ENCODE data around the gene AOPEP. TPM values are rescaled to one million over a fixed set of nuclear protein-coding genes. Genes with fewer than 3 reads are reported as not detected.
A peak's percentile ranks its signal among the peaks of the same experiment; 100 is the strongest.

Gene AOPEP
- total and polyA plus RNA-seq, 2 of the 13 experiments (the other 11 are each of a cell fraction or from before 2014, with no cell fraction given) = 22.2 to 41.6 TPM

DNA sequence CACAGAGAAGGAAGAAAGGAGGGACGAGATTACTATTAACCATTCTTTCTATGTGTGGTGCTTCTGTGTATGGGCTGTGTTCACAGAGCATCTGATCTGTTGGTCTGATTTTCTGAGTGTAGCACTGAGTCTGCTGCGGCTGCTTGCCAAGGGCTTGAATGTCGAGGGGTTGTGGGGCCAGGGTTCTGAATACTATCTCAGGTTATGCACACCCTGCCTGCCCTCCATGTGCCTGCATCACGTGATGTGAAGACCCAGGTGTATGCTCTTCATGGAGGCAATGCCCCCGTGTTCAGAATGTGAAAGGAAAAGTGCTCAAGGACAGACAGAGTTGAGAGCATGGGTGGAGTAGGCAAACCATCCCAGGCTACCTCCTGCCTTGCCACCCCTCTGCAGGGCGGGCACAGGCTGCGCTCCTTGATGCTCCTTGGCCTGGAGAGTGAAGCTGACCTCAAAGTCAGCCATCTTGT is 336.1 kb downstream of the AOPEP start:
- BruUV-seq (replicated peaks) = no TSS peak
- in situ Hi-C loops (cut with HindIII; ENCODE audit: extremely low pct_ligation_motif_present, low pct_unique_long_range_greater_than_20kb) (no loop called here), intact Hi-C loops (cut with micrococcal nuclease; ENCODE audit: unreplicated experiment) (loop anchor here (5.0 kb wide), 1 partner anchor 55 kb away; no protein-coding TSS in a partner anchor)
- no peaks in the 10 kb centered on the region for H3K27me3 ChIP-seq (ENCODE audit: control insufficient read depth in 1 of 2, insufficient read depth in 2 of 2, low read length in 2 of 2)
- H3K79me2 ChIP-seq (ENCODE audit: insufficient read depth, low read length) = peaks cover 88% of the 10 kb centered on the region
- 92% methylated on average over 6 of the region's 7 CpGs for WGBS (ENCODE audit: low lambda C conversion rate)
- no peak for ATAC-seq
- H3K4me1 ChIP-seq (ENCODE audit: insufficient read depth, low read length) = peaks cover 89% of the 10 kb centered on the region
- no peak overlapping the region for H2AFZ ChIP-seq (ENCODE audit: low read length)
- CTCF ChIA-PET (ENCODE audit: low intra/inter-chr PET ratio, low total read pairs) = no interaction called here
- H3K9me3 ChIP-seq (ENCODE audit: low read length) = no peaks in the 10 kb centered on the region
- POLR2A ChIA-PET = interaction anchor here (0.9 to 3.4 kb wide), 3 partner anchors 9 to 31 kb away, joined by 3 to 21 read pairs (median 12); no protein-coding TSS in a partner anchor
- no peak overlapping the region for H3K4me3 ChIP-seq (replicated peaks in 1 of 3; ENCODE audit: insufficient read depth in 1 of 3, low read depth in 2 of 3, low read length in 3 of 3)
- peaks cover 14% of the 10 kb centered on the region for H4K20me1 ChIP-seq (ENCODE audit: insufficient read depth, low read length)
- no peak overlapping the region for H3K4me2 ChIP-seq (ENCODE audit: low read depth, low read length)
- H3K27ac ChIP-seq (ENCODE audit: extremely low read length, insufficient read depth, low read length) = peak overlapping the region; percentile 77
- no peak overlapping the region for H3K9ac ChIP-seq (ENCODE audit: insufficient read depth, low read depth, low read length)
- no peak for DNase-seq (ENCODE audit: low spot score)
- FAIRE-seq = no peak
- peaks cover 26 to 72% of the 10 kb centered on the region in 2 experiments for H3K36me3 ChIP-seq (replicated peaks in 1 of 2; ENCODE audit: control insufficient read depth in 1 of 2, insufficient read depth in 2 of 2, low read length in 2 of 2)
- no peak for TF ChIP-seq ZHX1 (CRISPR knock-in tag; IDR thresholded peaks at IDR 0.05; ENCODE audit: low read depth)
- TF ChIP-seq ZNF777 (CRISPR knock-in tag; IDR thresholded peaks at IDR 0.05) = no peak
- no peak for TF ChIP-seq MTF2 (CRISPR knock-in tag; IDR thresholded peaks at IDR 0.05; ENCODE audit: borderline replicate concordance)
- no peak for TF ChIP-seq JUNB (CRISPR knock-in tag; IDR thresholded peaks at IDR 0.05; ENCODE audit: borderline replicate concordance)
- TF ChIP-seq, protein P1, sequence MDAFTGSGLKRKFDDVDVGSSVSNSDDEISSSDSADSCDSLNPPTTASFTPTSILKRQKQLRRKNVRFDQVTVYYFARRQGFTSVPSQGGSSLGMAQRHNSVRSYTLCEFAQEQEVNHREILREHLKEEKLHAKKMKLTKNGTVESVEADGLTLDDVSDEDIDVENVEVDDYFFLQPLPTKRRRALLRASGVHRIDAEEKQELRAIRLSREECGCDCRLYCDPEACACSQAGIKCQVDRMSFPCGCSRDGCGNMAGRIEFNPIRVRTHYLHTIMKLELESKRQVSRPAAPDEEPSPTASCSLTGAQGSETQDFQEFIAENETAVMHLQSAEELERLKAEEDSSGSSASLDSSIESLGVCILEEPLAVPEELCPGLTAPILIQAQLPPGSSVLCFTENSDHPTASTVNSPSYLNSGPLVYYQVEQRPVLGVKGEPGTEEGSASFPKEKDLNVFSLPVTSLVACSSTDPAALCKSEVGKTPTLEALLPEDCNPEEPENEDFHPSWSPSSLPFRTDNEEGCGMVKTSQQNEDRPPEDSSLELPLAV (CRISPR knock-in tag; conservative IDR thresholded peaks at IDR 0.05; ENCODE audit: low read depth) = no peak
- no peak for TF ChIP-seq ZNF691 (CRISPR knock-in tag; IDR thresholded peaks at IDR 0.05; ENCODE audit: borderline replicate concordance, low read depth)
- TF ChIP-seq ZNF430 (CRISPR knock-in tag; IDR thresholded peaks at IDR 0.05) = no peak
- TF ChIP-seq GFI1 (CRISPR knock-in tag; IDR thresholded peaks at IDR 0.05; ENCODE audit: borderline replicate concordance) = no peak
- no peak for TF ChIP-seq CBX5 (CRISPR knock-in tag; IDR thresholded peaks at IDR 0.05; ENCODE audit: borderline replicate concordance)
- peak; percentile 69 for TF ChIP-seq AGO2 (optimal IDR thresholded peaks at IDR 0.05; ENCODE audit: low read depth, low read length)
- no peak for TF ChIP-seq FOXA1 (IDR thresholded peaks at IDR 0.05)
- no peak for TF ChIP-seq FOXA1 (CRISPR knock-in tag; IDR thresholded peaks at IDR 0.05)
- TF ChIP-seq YY1 (IDR thresholded peaks at IDR 0.05; ENCODE audit: insufficient read depth, insufficient replicate concordance, low read depth, low read length) = peak; percentile 43
- TF ChIP-seq, protein P2, sequence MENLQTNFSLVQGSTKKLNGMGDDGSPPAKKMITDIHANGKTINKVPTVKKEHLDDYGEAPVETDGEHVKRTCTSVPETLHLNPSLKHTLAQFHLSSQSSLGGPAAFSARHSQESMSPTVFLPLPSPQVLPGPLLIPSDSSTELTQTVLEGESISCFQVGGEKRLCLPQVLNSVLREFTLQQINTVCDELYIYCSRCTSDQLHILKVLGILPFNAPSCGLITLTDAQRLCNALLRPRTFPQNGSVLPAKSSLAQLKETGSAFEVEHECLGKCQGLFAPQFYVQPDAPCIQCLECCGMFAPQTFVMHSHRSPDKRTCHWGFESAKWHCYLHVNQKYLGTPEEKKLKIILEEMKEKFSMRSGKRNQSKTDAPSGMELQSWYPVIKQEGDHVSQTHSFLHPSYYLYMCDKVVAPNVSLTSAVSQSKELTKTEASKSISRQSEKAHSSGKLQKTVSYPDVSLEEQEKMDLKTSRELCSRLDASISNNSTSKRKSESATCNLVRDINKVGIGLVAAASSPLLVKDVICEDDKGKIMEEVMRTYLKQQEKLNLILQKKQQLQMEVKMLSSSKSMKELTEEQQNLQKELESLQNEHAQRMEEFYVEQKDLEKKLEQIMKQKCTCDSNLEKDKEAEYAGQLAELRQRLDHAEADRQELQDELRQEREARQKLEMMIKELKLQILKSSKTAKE (CRISPR knock-in tag; IDR thresholded peaks at IDR 0.05; ENCODE audit: borderline replicate concordance) = no peak
- TF ChIP-seq ZNF891 (CRISPR knock-in tag; IDR thresholded peaks at IDR 0.05) = 0 out of 2 replicates have a peak, but pooled peaks have one; percentile 35
- peak; percentile 73 for TF ChIP-seq RBM22 (optimal IDR thresholded peaks at IDR 0.05; ENCODE audit: low read length)
- no peak for TF ChIP-seq ZNF670 (CRISPR knock-in tag; IDR thresholded peaks at IDR 0.05; ENCODE audit: borderline replicate concordance)
- TF ChIP-seq GTF2F1 (IDR thresholded peaks at IDR 0.05; ENCODE audit: low read length) = no peak
